GM21825 (cell line): ENCODE measurements around the gene LETM1.

Source experiments
- ATAC-seq: cut with Tn5 transposase; IDR thresholded peaks from one replicate; pipeline ENCODE4 v1.9.1; 2021; ENCODE audit warnings: mild to moderate bottlenecking, moderate library complexity; ENCODE audit not compliant: unreplicated experiment

LETM1 gene

GRCh38 chr4:1766106-1767060 is 89.6 kb downstream of the LETM1 start:
- no peak for ATAC-seq

DNA sequence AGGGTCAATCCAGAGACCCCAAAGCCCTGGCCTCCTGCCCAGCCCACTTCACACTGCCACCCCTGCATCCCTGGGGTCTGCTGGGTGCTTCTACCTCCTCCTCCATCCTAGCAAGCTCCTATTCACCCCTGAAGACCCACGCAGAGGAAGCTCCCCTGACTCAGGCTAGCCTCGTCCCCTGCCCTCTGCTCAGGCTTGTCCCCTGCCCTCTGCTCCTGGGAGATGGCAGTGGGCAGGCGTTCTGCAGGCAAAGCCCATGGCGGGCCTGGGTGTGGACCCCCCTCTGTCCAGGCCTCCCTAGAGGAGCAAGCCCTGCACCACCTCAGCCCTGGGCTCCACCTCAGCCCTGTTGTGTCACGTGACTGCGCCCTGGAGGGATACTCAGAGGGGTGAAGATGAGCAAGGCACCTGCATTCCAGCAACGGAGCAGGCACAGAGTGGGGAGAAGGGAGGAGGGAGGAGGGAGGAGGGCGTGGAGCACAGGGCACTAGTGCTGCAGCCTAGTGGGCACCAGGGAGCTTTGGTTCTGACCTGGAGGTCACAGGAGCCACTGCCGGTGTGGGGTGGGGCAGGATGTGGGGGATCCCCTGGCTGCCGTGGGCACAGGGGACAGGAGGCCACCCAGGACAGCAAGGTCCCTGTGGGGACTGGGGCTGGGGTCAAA is 90.4 kb downstream of the LETM1 start:
- ATAC-seq = no peak

DNA sequence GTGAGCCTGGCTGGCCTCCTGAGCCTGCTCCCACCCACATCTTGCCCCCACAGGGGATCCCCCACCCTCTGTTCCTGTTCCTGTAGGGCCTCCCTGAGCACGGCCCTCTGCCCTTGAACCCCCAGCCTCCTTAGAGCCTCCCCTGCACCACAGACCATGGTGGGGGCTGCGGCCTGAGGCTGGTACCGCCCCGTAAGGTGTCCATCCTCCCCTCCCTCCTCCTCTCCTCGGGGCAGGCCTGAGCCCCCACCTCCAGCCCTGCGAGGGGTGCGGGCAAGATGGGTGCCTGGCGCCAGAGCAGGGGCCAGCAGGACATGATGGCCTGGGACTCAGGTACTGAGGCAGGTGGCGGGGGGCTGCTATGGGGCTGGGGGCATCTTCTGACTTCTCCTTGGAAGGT is 91.3 kb downstream of the LETM1 start:
- ATAC-seq = no peak

- no peak for ATAC-seq
These were observed 92.3 kb downstream of the LETM1 start for GRCh38 chr4:1763550-1764080.

DNA sequence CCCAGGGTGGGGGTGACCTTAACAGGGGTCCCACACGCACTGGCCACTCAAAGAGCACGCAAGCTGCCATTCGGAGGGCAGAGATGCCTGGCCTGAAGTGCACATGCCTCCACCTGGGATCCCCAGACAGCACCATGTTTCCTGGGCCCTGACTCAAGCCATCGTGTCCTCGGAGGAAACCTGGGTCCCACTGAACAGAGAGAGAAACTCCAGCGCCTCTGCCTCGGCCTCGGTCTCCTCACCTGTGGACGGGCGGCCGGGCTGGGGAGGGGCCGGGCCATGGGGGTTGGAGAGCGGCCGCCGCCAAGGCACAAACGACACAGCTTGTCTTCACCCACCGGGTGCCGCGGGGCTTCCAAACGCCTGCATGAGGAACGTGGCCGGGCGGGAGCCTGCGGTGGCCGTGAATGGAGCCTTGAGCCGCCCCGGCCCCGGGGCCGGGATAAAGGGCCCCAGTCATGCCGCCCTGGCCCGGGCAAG is 92.8 kb downstream of the LETM1 start:
- no peak for ATAC-seq

- ATAC-seq = no peak
These were observed 93.5 kb downstream of the LETM1 start for GRCh38 chr4:1762264-1763010.
